ENCODE results near the gene SYNE3.

Gene SYNE3

GRCh38 chr14:95547626-95548327, 31.3 kb upstream of the SYNE3 start:
- no peak overlapping the region for H3K4me3 ChIP-seq (replicated peaks; ENCODE audit: low read depth, low read length)
- no peak for DNase-seq (ENCODE audit: extremely low read depth, low read depth)
- TF ChIP-seq CTCF (IDR thresholded peaks at IDR 0.05; ENCODE audit: low read depth, low read length, missing control alignments): no peak

- DNase-seq (ENCODE audit: extremely low read depth, low read depth): no peak
- H3K4me3 ChIP-seq (replicated peaks; ENCODE audit: low read depth, low read length): no peak overlapping the region
- TF ChIP-seq CTCF (IDR thresholded peaks at IDR 0.05; ENCODE audit: low read depth, low read length, missing control alignments): no peak
Observed at GRCh38 chr14:95547272-95547625, 30.8 kb upstream of the SYNE3 start.

GRCh38 chr14:95545515-95546168, 29.2 kb upstream of the SYNE3 start:
- no peak for TF ChIP-seq CTCF (IDR thresholded peaks at IDR 0.05; ENCODE audit: low read depth, low read length, missing control alignments)
- H3K4me3 ChIP-seq (replicated peaks; ENCODE audit: low read depth, low read length): no peak overlapping the region
- peak; percentile 56 for DNase-seq (ENCODE audit: extremely low read depth, low read depth)

- no peak overlapping the region for H3K4me3 ChIP-seq (replicated peaks; ENCODE audit: low read depth, low read length)
- no peak for TF ChIP-seq CTCF (IDR thresholded peaks at IDR 0.05; ENCODE audit: low read depth, low read length, missing control alignments)
- DNase-seq (ENCODE audit: extremely low read depth, low read depth): no peak
Observed at GRCh38 chr14:95544588-95544987, 28.1 kb upstream of the SYNE3 start.

- no peak overlapping the region for H3K4me3 ChIP-seq (replicated peaks; ENCODE audit: low read depth, low read length)
- no peak for DNase-seq (ENCODE audit: extremely low read depth, low read depth)
- no peak for TF ChIP-seq CTCF (IDR thresholded peaks at IDR 0.05; ENCODE audit: low read depth, low read length, missing control alignments)
Observed at GRCh38 chr14:95543021-95543420, 26.6 kb upstream of the SYNE3 start.

GRCh38 chr14:95541932-95542930, 25.8 kb upstream of the SYNE3 start:
- no peak for DNase-seq (ENCODE audit: extremely low read depth, low read depth)
- no peak for TF ChIP-seq CTCF (IDR thresholded peaks at IDR 0.05; ENCODE audit: low read depth, low read length, missing control alignments)

More at GRCh38 chr14:95541932-95542930, 25.8 kb upstream of the SYNE3 start:
- no peak overlapping the region for H3K4me3 ChIP-seq (replicated peaks; ENCODE audit: low read depth, low read length)

Data from HFF-Myc (cell line).